HG02588 (cell line): ENCODE results near the gene LIN37.

ENCODE experiments used
- ATAC-seq: cut with Tn5 transposase; IDR thresholded peaks from one replicate; pipeline ENCODE4 v1.9.1; 2021; ENCODE audit warnings: mild to moderate bottlenecking, moderate library complexity; ENCODE audit not compliant: unreplicated experiment

LIN37 gene

DNA sequence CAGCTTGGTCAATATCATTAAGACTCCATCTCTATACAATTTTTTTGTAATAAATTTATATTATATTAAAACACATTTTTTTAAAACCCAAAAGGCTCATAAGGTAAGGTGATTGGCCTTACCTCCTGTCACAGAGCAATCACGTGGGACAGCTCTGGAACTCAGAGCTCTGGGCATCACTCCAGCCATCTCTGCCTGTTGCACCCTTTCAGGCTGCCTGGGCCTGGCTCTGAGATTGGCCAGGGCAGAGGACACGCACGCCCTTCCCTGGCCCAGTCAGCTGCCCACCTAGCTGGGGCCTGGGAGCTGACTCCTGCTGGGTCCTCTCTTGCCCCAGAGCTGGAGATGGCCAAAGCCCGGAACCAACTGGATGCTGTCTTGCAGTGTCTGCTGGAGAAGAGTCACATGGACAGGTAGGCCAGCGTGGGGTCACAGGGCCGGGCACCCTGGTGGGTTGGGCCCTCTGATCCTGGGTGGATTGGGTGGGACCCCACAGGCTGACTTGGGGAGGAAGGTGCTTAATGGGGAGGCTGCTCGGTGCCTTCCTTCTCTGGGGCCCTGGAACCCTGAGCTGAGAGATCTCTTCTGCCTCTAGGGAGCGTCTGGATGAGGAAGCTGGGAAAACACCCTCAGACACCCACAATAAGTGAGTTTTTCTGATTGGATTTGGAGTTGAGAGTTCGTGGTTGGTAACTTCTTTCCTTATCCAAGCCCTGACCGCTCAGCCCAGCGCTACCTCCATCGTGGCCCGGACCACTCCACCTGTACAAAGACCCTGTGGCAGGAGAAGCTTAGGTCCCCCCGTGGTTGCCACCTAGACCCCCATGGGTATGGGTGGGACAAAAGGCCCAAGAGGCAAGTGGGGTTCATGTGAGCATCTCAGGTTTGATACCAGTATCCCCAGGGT, 3.7 kb downstream of the LIN37 start:
- ATAC-seq = no peak

DNA sequence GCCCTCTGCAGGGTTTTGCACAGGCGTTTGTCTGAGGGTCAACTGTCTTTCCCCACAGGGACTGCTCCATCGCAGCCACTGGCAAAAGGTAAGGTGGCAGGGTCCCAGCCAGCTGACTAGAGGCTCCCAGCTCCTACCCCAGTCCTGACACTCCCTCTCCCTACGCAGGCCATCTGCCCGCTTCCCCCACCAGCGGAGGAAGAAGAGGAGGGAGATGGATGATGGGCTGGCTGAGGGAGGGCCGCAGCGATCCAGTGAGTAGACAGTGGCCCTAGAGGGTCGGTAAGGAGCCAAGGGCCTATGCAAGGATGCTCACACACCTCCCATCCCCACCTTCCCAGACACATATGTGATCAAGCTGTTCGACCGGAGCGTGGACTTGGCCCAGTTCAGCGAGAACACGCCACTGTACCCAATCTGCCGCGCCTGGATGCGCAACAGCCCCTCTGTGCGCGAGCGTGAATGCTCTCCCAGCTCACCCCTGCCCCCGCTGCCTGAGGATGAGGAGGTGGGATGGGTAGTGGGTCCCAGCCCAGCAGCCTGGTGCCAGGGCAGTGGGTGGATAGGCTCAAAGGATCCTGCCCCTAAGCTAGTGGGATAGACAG, 4.5 kb downstream of the LIN37 start:
- ATAC-seq = no peak

DNA sequence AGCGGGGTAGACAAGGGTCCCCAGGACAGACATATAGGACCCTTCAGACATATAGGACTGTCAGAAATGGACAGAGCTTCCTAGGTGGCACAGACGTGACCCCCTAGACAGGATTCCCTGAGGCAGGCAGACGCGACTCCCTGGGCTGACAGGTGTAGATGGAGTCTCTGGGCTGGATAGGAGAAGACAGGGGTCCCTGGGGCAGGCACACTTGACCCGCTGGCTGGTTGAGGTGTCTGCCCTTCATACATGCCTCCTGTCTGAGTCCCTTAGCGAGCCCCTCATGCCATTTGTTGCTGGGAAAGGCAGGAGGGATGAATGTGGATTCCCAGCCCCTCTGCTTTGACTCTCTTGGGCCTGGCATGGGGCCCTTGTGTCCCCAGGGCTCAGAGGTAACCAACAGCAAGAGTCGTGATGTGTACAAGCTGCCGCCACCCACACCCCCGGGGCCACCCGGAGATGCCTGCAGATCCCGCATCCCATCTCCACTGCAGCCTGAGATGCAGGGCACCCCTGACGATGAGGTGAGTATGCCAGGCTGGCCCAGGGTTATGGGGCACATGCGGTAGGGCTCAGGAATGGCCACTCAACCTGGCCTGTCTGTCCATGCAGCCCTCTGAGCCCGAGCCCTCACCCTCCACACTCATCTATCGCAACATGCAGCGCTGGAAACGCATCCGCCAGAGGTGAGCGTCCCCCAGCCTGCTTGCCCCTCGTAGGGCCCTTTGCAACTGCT, 5.4 kb downstream of the LIN37 start:
- ATAC-seq = no peak

DNA sequence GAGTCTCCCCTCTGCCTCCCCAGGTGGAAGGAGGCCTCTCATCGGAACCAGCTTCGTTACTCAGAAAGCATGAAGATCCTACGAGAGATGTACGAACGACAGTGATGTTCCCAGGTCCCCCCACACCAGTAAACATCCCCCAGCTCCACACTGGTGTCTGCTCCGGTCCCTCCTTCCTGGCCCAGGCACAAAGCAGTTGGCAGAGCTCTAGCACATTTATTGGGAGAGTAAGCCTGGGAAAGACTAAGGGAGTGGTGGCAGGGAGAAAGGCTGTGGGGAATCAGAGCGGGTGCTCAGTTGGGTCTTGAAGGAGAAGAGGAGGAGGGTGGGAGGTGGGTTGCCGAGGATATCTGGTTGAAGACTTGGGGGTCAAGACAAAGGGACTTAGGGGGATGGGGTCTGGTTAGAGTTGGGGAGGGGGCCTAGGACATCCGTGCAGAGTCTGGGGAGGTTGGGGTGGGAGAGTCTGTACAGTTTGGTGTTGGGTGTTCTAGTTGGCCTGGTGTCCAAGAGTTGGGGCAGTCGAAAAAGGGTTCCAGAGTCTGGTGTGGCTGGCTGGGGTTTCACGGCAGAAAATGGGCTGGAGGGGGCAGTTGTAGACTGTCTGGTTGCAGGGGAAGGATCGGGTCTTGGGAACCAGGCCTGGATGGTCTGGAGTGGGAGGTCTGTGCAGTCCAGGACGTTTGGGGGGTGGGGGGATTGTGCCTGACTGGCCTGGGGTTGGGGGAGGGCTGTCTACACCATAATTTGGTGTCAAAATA, 6.2 kb downstream of the LIN37 start:
- no peak for ATAC-seq

DNA sequence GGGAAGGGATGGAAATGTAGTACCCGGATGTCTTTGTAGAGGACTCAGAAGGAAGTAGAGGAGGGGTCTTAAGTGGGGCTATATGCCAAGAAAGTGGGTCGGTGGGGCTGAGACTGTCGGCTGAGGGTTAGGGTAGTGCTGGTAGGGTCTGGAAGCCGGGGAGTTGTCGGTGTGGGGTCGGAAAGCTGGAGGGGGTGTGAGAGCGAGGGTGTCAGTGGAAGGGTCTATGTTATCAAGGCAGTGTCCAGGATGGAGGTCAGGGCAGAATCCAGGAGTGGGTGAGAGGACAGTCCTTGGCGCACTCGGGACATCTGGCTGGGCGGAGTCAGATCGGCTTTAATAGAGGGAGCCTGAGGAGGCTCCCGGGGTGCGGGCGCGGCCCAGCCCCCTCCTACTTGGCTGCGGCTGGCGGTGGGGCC, 6.8 kb downstream of the LIN37 start:
- no peak for ATAC-seq

DNA sequence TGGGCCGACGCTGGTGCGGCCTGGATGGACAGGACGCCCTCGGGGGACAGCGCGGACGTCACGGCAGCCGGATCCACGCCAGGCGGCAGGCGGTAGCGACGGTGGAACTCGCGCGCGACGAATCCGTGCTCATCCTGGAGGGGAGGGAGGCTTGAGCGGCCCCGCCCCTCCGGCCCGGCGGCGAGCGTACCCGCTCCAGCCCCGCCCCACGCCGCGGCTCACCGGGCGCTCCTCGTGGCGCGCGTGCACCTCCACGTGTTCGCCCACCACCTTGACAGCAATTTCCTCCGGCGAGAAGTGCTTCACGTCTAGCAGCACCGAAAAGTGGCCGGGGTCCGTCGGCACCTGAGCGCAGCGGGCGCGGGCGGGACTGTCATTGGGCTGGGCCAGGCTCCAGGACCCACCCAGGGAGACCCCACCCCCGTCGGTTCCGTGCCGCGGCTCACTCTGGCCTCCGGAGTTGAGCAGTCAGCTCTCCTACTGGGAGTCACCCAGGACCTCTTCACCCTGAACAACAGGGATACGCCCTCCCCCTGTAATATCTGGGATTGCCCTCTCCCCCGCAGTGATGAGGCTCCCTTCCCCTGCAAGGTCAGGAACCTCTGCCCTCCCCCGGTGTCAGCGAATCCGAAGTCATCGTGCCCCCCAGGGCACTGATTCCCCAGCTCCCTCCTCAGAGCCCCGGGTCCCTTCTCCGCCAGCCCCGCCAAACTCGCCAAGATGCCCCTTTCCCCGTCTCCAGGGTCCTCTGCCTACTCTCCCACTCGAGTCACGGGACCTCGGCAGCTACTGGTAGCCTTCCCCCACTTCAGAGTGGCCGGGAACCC, 7.4 kb downstream of the LIN37 start:
- no peak for ATAC-seq

DNA sequence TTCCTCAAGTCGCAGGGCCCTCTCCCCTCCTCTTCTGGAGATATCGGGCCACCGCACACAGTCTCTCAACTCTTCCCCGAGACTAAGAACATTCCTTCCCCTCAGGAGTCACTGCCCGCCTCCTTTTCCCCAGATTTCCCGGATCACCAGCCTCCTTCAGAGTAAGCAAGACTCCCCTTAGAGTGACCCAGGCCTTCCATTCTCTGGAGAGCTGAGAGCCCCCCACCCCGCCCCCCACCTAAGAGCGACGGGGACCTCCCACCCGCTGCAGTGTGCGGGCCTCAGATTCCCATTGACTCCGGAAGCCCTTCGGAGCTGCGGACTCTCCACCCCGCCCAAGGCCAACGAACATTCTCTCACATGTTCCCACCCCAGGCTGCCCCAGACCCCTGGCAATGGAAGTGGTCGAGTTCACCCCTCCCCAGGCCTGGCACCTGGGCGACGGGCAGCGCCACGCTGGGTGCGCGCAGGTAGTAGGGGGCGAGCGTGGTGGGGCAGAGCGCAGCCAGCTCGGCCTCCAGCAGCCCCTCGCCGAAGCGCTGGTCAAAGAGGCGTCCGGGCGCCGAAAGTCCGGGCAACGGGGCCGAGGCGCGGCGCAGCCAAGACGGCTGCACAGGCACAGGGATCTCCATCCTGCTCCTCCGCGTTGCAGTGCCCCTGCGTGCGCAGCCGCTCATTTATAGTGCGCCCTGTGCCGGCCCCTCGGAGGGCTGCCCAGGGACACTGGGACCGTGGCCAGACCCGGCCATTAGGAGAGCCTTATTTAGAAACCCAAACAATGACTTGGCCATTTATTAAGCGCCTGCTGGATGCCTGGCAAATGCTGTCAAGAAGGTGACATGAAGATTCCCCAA, 8.2 kb downstream of the LIN37 start, which contains the start of gene HSPB6:
Gene HSPB6 (minus strand): TSS at position 653 of the 854 bp plus-strand sequence. CDS start 21 bp downstream, at position 632.
- no peak for ATAC-seq

DNA sequence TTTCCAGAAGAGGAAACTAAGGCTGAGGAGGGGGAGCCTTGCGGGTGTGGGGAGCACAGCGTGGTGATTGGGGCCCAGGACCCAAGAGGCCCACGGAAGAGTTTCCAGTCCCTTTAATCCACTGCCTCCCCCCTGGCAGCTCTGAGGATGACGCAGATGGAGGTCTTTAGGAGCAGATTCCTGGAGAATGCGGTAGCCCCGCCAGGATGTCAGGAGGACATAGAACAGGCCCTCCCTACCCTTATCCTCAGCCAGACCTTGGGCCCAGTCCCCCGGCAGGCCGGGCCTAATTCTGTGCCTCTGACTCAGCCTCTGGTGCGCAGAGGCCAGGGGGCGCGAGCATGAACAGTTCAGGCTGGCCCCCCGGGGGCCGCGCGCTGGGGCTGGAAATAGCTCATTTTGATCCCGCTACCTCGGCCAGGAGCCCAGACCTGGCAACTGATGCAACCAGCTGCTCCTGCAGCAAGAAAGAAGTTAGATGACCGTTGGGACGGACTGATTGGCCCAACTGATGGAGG, 8.9 kb downstream of the LIN37 start:
- no peak for ATAC-seq

DNA sequence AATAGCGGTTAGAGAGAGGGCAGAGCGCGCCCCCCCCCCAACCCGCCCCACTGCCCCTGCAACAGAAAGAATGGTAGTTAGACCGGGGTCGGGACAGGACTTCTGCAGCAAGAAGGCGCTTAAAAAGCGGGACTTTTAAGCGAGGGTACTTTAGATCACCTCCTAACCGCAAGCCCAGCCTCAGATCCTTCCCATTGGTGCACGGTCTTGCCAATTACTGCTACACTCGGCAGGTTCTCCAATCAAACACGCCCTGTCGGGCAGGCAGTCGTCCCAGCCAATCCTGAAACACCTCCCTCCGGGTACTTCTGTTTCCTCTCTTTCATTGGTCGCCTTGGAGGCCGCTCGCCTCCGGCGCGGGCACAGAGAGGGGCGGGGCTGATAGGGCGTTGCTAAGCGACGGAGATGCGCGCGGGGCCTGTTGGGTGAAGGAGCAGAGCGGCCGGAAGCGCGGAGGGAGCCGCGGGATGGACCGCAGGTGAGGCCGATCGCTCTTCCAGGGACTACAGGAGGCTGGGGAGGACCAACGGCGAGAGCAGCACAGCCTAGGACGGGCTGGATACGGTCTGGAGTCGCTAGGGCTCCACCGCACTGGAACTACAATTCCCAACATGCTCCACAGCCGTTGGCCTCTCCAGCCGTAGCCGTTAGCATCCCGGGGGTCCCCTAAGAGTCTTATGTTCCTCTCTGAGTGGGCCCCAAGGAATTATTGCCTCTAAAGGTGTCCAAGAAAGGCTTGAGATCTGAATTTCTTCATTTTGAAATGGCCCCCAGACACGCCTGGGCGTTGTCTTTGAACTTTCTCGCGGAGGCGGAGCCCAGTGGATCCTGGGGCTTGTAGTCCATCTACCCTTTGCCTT, 9.6 kb downstream of the LIN37 start, which contains the start of gene PROSER3:
Gene PROSER3 (plus strand): TSS at position 428 of the 860 bp plus-strand sequence. CDS start 40 bp downstream, at position 468.
- peak; percentile 93 for ATAC-seq

DNA sequence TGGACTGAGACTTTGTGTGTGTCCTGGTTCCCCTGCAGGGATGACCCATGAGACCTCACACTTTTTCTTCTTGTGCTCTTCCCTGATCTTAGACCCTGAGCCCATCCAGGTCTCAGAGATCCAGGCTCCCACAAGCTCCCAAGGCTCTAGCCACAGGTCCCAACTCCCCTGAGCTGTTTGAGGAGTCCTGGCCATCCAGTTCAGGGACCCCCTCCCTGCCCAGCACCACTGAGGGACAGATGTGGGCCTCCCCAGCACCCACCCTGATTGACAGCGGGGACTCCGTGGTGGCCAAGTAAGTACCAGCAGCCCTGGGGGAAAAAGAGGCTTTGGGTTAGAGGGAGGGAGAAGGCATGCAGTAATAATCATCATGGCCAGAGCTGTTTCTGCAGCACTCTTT, 11.3 kb downstream of the LIN37 start:
- ATAC-seq = no peak

DNA sequence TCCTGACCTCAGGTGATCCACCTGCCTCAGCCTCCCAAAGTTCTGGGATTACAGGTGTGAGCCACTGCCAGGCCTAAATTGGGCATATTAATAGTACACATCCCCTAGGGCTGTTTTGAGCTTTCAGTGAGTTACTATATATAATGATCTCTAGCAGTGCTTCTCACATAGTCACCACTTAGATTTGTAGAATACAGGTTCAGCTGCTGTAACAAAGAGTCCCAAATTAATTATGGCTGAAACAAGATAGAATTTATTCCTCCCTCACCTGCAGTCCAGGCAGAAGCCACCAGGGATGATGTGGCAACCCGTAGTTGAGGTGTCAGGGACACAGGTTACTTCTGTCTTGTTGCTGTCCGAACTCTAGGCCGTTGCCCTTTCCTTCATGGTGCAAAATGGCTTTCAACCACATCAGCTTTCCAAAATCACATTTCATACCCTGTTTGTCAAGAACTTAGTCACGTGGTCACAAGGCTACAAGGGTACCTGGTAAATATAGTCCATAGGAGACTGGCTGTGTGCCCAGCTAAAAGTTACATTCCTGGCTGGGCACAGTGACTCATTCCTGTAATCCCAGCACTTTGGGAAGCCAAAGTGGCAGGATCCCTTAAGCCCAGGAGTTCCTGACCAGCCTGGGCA, 12.5 kb downstream of the LIN37 start:
- ATAC-seq = no peak

DNA sequence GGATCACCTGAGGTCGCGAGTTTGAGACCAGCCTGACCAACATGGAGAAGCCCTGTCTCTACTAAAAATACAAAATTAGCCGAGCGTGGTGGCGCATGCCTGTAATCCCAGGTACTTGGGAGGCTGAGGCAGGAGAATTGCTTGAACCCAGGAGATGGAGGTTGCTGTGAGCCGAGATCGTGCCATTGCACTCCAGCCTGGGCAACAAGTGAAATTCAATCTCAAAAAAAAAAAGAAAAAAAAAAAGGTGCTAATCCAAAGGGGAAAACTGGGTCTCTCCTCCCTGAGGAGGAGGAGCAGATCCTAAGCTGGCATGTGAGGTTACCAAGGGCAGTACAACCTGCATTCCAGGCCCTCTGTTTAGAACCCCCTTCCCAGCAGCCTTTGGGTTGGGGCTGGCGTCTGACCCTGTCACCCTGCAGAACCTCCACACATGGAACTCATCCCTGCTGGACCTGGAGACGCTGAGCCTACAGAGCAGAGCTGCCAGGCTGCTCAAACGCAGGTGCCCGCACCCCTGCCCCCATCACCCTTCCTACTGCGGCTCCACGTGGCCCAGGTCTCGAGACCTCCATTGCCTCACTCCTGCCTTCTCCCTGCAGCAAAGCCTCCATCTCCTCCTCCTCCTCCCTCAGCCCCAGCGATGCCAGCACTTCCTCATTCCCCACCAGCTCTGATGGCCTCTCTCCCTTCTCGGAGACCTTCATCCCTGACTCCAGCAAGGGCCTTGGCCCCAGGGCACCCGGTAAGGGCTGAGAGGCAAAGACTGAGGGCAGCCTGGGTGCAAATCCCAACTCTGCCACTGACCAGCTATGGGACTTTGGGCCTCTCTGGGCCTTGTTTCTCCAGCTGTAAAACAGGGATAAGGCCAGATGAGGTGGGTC, 16.3 kb downstream of the LIN37 start:
- no peak for ATAC-seq

DNA sequence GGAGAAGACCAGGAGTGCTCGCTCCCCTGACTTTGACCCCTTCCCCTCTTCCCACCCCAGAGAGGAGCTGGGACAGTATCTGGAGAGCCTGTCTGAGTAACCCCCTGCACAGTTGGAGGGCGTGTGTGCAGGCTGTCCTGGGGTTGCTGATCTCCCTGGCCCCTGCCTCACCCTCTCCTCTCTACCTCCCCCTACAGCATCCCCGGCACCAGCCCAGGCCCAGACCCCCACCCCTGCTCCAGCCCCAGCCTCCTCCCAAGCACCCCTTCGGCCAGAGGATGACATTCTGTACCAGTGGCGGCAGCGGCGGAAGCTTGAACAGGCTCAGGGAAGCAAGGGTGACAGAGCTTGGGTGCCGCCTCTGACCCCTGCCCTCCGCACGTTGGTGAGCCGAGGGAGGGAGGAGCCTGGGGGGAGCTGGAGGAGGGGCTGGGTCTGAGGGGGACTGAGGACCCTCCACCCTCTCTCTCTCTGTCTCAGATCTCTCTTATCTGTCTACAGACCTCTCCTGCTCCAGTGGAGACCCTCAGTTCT, 18.3 kb downstream of the LIN37 start:
- no peak for ATAC-seq

DNA sequence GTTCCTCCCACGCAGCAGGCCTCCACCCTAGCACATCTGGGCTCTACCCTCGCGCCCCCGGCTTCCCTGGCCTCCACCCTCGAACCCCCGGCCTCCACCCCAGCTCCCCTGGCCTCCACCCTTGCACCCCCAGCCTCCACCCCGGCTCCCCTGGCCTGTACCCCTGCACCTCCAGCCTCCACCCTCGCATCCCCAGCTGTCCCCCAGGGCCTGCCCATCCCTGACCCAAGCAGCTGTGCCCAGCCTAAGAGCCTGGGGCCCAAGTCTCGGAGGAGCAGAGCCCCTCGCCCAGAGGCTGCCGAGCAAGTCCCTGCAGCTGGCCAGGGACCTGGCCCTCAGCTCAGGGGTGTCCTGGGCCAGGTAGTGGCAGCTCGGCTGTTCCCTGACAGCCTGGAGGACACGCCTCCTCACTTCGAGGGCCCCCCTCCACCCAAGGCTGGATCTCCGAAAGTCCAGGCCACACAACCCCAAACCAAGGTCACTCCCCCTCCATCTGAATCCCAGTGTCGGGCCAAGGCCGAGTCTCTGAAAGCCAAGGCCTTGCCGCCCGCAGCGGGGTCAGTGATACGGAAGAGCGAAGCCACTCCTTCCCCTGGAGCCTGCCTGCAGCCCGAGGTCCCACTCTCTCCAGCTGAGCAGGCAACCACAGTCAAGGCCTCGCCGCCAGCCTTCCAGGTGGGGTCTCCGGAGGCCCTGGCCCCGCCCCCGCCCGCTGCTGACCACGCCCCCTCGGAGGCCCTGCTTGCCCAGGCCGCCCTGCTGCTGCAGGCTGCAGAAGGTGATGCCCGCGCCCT, 19.1 kb downstream of the LIN37 start:
- ATAC-seq = no peak

DNA sequence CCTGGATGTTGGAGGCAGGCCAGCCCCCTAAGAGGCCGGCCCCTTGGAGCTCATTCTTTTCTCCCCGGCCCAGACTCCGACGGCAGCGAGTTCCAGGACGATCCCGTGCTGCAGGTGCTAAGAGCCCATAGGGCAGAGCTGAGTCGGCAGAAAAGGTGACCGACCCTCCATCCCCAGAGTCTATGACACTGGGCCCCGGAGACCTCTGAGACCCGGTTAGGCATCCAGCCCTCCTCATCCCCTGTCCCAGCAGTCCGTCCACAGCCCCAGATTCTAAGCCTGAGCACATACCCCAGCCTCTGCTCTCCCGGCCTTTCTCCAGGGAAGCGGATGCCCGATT, 19.7 kb downstream of the LIN37 start:
- no peak for ATAC-seq
